ENCODE data around the gene PNMT. TPM values are rescaled to one million over a fixed set of nuclear protein-coding genes. Genes with fewer than 3 reads are reported as not detected.

The PNMT gene
- total RNA-seq, 1 donor from 2014 or later = not detected

DNA sequence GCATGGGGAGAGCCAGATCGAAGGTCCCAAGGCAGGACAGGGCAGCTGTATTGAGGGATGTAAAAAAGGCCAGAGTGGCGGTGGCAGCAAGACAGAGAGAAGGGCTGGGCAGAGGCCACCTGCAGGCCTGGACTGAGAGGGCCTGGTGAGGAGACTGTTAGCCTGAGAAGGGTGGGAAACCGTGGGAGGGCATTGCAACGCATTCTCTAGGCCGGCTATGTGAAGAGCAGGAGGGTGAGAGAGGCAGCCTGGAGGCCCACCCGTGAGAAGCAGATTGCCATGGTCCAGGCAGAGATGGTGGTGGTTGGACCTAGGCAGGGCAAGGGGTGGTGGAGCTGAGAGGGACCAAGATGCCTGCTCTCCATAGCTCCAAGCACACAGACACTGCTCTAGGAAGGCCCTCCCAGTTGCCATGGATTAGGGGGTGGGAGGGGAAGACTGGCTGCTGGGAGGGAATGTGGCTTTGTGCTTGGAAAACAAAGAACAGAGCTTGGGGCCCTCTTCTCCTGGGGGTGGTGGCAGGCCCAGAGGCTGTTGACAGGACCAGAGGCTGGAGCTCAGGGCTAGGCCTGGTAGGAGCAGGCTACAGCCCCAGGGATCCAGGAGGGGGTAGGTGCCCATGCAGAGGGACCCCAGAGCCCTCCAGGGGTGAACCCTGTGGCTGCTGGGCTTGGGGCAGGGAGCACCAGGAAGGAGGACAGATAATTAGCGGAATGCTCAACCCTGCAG, 15.5 kb upstream of the PNMT start:
- DNase-seq (ENCODE audit: extremely low read depth, low read depth, low spot score) = no peak

DNA sequence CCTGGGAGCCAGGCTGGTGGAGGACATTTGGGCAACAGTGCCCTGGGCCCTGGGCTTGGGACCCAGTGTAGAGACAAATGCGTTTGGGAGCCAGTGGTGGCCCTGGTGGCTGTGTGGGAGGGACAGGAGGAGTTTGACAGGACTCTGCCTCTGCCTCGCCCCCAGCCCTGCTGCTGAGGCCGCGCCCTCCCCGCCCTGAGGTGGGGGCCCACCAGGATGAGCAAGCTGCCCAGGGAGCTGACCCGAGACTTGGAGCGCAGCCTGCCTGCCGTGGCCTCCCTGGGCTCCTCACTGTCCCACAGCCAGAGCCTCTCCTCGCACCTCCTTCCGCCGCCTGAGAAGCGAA, 15.0 kb upstream of the PNMT start:
- no peak for DNase-seq (ENCODE audit: extremely low read depth, low read depth, low spot score)

DNA sequence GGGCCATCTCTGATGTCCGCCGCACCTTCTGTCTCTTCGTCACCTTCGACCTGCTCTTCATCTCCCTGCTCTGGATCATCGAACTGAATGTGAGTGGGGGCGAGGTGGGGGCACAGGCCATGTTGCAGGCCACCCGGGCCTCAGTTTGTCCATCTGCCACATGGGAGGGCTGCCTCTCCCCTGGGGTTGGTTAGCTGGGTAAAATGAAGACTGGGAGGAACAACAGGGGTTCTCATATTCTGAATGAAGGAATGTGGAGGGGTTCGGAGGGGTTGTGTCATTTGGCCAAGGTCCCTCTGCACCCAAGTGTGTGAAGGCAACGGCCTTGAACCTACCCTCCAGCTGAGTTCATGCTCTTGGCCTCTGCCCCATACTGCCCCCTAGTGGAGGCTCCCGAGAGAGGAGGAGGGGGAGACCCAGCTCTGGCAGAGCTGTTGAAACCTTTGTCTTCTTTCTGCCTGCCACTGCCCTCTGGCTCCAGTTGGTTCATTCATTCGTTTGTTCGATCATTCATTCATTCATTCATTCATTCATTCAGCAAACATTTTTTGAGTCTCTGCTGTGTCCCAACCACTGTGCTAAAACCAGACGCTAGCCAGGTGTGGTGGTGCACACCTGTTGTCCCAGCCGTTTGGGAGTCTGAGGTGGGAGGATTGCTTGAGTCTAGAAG, 14.5 kb upstream of the PNMT start:
- DNase-seq (ENCODE audit: extremely low read depth, low read depth, low spot score) = no peak

DNA sequence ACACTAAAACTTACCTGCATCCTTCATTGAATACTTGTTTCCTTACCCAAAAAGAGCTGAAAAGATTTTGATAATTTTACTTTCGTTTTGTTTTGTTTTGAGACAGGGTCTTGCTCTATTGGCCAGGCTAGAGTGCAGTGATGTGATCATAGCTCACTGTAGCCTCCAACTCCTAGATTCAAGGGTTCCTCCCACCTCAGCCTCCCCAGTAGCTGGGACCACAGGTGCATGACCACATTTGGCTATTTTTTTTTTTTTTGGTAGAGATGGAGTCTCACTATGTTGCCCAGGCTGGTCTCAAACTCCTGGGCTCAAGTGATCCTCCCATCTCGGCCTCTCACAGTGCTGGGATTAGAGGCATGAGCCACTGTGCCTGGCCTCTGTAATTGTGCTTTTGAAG, 13.1 kb upstream of the PNMT start:
- DNase-seq (ENCODE audit: extremely low read depth, low read depth, low spot score) = no peak

DNA sequence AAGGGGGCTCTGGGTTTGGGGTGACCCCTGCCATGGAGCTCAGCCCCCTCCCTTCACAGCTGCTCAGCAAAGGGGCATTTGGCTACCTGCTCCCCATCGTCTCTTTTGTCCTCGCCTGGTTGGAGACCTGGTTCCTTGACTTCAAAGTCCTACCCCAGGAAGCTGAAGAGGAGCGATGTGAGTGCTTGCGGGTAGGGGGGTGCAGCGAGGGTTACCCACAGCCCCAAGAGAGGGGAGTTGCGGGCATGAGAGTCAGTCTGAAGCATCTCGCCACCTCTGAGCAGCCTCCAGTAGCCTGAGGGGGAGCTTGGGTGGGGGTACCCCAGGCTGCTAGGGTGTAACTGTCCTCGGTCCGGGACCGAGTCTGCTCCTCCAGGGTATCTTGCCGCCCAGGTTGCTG, 9.9 kb upstream of the PNMT start:
- DNase-seq (ENCODE audit: extremely low read depth, low read depth, low spot score) = no peak

DNA sequence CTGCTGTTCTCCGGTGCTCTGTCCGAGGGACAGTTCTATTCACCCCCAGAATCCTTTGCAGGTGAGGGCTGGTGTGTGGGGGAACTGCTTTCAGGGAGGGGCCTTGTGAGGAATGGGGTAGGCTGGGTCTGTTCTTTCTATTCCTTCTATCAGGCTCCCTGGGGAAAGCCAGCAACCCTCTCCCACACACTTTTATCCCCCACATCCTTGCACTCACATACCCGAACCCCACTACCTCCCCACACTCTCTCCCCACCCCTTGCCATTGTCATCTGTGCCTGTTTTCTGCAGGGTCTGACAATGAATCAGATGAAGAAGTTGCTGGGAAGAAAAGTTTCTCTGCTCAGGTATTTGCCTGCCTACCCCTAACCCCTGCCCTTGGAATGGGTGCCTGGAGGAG, 9.5 kb upstream of the PNMT start:
- no peak for DNase-seq (ENCODE audit: extremely low read depth, low read depth, low spot score)

DNA sequence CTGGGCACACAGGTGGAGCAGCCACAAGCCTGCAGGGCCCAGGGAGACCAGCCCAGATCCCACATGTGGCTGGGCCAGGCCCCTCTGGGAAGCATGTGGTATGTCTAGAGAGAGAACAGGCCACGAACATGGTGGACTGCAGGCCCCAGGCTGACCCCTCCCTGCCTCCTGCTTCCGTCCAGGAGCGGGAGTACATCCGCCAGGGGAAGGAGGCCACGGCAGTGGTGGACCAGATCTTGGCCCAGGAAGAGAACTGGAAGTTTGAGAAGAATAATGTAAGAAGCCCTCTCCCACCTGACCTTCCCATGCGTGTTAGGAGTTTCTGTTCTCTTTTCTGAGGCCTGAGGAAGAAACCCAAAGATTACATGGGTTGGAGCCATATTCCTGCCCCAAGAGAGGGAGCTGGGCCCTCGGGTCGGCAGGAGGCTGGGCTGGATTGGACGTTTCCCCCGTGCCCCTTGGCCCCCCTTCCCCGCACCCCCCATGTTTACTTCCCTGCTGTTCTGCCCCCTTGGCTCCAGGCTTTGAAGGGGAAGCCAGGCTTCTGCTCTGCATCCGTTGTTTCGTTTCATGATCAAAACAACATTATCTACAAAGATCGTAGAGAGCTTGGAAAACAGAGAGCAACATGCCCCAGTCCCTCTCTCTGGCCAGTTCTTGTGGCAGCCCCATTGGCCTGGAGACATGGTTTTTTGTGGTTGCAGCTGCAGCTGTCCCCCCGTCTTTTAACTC, 8.8 kb upstream of the PNMT start:
- no peak for DNase-seq (ENCODE audit: extremely low read depth, low read depth, low spot score)

DNA sequence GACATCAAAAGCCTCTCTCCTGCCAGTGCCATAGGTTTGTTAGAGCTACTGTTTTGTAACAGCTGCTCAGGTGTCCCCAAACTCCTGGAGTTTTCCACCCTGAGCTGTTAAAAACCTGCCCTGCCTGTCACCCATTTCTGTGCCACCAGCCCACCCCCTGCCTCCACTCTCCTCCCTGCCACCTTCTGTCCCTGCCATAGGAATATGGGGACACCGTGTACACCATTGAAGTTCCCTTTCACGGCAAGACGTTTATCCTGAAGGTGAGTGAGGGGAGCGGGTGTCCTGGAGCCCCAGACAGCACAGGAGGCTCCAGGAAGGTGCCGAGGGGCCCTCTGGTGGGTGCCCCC, 8.3 kb upstream of the PNMT start:
- DNase-seq (ENCODE audit: extremely low read depth, low read depth, low spot score) = no peak

DNA sequence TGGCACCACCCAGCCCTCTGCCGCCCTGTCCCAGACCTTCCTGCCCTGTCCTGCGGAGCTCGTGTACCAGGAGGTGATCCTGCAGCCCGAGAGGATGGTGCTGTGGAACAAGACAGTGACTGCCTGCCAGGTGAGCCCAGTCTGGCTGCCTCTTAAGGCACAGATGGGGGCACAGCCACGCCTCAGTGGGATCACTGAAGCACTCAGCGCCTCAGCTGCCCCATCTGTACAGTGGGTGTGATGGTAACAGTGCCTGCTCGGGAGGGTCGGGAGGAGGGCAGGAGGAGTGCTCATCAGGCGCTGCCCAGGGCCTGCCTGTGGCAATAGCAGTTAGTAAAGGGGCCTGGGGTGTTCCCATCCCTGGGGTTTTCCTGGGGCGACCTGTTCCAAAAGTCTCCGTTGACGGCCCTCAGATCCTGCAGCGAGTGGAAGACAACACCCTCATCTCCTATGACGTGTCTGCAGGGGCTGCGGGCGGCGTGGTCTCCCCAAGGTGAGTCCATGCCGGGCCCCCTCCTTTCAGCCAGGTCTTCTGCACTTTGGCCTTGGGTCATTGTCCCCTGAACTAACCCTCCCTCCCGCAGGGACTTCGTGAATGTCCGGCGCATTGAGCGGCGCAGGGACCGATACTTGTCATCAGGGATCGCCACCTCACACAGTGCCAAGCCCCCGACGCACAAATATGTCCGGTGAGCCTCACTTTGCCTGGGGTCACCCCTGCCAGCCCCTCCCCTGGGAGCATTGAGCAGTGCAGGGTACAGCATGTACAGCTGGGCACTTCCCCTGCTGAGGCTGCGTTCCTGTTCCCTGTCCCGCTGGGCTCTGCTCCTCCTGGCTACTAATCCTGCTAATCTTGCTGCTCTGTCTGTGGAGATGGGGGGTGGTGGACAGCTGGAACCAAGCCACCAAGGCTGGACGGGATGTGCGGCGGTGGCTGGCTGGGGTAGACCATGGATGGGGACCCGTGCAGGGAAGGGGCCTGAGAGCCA, 7.6 kb upstream of the PNMT start:
- no peak for DNase-seq (ENCODE audit: extremely low read depth, low read depth, low spot score)

DNA sequence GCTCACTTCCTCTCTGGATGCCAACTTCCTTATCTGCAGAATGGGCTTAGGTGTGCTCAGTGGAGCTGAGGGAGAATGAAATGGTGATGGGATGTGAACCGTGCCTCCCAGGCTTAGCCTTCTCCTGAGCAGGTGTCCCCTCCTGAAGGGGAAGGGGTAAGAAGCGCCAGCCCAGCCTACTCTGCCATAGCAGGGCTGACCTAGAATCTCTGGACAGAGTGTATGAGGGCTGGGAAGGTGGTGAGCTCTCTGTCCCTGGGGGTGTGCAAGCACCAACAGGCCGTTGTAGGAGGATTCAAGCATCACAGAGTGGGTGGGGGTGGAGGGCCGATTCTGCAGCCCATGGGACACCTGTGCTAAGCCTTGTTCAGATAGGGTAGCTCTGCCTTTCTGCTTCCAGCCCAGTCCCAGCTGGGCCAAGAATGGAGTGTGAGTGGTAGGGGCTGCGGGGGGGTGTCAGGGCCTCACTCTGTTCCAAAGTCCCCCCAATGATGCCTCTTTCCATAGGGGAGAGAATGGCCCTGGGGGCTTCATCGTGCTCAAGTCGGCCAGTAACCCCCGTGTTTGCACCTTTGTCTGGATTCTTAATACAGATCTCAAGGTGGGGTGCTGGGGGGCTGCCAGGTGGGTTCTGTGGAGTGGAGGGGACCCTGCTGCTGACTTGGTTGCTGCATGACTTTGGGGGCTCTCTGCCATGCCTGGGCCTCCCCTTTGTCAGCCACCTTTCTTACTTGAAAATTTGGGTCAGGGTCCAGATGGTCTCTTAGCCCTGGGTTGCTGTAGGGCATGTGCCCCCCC, 6.3 kb upstream of the PNMT start:
- DNase-seq (ENCODE audit: extremely low read depth, low read depth, low spot score) = no peak

DNA sequence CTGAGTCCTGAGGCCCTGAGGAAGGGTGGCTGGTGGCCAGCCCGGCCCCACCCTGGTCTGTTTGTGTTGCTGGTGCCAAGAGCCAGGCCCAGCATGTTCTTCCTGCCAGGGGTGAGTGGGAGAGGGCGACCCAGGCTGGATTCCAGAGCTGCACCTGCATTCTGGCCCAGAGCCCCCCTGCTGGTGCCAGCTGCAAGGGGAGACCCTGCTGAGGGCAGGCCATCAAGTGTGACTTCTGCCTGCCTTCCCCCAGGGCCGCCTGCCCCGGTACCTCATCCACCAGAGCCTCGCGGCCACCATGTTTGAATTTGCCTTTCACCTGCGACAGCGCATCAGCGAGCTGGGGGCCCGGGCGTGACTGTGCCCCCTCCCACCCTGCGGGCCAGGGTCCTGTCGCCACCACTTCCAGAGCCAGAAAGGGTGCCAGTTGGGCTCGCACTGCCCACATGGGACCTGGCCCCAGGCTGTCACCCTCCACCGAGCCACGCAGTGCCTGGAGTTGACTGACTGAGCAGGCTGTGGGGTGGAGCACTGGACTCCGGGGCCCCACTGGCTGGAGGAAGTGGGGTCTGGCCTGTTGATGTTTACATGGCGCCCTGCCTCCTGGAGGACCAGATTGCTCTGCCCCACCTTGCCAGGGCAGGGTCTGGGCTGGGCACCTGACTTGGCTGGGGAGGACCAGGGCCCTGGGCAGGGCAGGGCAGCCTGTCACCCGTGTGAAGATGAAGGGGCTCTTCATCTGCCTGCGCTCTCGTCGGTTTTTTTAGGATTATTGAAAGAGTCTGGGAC, 5.5 kb upstream of the PNMT start:
- no peak for DNase-seq (ENCODE audit: extremely low read depth, low read depth, low spot score)

DNA sequence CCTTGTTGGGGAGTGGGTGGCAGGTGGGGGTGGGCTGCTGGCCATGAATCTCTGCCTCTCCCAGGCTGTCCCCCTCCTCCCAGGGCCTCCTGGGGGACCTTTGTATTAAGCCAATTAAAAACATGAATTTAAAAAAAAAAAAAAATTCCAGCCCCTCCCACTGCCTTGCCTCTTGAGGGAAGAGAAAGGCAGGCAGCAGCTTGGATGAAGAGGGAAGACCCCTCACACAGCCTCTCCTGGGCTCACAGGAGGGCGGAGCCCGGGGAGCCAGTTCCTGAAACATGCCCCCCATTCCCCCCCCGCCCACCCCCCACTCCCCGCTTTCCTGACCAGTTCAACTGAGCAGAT, 4.9 kb upstream of the PNMT start:
- no peak for DNase-seq (ENCODE audit: extremely low read depth, low read depth, low spot score)

DNA sequence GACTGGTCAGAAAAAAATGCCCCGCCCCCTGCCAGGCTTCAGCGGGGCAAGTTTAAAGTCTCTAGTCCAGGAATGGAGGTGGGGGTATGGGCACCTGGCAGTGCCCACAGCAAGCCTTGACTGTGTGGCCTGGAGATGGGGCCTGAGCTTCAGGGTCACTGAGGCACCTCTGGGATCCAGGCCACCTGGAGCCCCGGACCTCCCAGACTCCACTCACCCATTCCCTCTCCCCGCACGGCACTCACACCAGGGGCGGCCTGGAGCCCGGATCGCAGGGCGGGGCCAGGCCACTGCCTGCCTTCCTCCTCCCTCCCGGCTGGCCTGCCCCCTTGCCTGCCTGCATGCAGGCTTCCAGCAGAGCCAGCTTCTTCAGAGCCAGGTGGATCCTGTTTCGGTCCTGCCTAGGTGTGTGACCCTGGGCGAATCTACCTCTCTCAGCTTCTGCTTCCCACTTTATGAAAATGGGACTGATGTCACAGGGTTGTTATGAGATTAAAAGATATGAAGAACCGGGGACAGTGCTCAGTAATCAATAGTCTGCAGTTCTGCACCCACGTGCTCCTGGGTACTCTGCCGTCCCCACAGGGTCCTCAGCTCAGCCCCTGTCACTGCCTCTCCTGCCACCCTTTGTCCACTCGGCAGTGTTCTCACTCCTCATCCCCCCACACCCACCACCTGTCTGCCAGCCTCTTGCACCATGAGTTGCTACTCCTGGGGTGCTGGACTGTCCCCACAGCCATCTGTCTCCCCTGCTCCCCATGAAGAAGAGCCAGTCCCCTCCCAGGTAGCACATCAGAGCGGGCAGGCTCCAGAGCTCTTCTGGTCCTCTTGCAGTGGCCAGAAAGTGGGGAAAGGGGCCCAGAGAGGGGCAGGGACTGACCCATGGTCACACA, 4.3 kb upstream of the PNMT start:
- no peak for DNase-seq (ENCODE audit: extremely low read depth, low read depth, low spot score)

DNA sequence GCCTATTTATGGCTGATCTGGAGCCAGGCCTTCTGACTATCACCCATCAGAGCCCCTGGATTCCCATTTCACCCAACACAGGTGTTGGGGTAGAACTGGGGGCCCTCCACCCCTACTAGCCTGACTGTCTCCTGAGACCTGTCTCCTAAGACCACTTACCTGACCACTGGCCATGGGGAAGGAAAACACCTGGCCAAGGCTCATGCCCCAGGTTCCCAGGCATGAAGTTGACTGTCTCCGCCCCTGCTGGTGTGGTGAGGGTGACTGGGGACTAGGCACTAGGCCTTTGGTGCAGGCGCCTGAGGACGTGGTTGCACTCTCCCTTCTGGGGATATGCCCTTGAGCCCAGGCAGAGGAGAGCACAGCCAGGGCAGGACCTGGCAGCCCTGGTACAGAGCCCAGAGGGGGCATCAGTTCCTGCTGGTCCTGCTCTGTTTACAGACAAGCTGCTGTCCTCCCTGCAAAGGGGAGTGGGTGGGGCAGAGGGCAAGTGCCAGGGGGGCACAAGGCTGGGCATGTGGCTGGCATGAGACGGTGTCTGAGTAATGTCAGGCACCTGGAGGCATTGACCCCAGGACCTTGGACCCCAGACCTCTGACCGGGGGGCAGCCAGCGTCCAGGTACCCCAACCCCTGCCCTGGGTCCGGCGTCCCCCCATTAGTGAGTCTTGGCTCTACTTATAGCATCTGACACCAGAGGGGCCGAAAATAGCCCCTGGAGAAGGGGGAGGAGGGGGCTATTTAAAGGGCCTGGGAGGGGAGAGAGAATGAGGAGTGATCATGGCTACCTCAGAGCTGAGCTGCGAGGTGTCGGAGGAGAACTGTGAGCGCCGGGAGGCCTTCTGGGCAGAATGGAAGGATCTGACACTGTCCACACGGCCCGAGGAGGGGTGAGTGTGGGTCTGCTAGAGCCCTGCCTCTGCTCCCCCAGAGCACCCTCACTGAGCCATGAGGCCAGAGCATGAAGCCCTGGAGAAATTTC, 3.4 kb upstream of the PNMT start, which contains the start of gene TCAP:
TSS of gene TCAP (plus strand) at position 769 of the 981 bp plus-strand sequence. CDS start at position 780, 11 bp downstream.
- no peak for DNase-seq (ENCODE audit: extremely low read depth, low read depth, low spot score)

DNA sequence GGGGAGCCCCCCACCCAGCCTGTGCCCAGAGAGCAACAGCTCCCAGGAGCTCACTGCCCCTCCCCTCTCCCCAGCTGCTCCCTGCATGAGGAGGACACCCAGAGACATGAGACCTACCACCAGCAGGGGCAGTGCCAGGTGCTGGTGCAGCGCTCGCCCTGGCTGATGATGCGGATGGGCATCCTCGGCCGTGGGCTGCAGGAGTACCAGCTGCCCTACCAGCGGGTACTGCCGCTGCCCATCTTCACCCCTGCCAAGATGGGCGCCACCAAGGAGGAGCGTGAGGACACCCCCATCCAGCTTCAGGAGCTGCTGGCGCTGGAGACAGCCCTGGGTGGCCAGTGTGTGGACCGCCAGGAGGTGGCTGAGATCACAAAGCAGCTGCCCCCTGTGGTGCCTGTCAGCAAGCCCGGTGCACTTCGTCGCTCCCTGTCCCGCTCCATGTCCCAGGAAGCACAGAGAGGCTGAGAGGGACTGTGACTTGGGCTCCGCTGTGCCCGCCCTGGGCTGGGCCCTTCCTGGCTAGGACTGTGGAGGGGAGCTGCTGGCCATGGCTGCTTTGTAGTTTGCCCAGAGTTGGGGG, 2.5 kb upstream of the PNMT start:
- no peak for DNase-seq (ENCODE audit: extremely low read depth, low read depth, low spot score)

DNA sequence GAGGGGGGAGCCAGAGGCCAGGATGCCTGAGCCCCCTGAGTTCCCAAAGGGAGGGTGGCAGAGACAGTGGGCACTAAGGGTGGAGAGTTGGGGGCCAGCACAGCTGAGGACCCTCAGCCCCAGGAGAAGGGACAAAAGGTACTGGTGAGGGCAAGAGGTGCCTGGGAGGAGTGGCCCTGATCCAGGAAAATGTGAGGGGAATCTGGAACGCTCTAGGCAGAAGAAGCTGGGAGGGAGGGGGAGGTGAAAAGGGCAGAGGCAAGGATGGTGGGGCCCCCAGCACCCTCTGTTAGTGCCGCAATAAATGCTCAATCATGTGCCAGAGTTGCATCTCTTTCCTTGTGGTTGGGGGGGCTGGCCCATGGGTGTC, 2.0 kb upstream of the PNMT start:
- no peak for DNase-seq (ENCODE audit: extremely low read depth, low read depth, low spot score)

Measured in glomerular endothelial cell (primary cell).